Measurements from ENCODE around the gene FOSB. TPM values are rescaled to one million over a fixed set of nuclear protein-coding genes. Genes with fewer than 3 reads are reported as not detected.
A peak's percentile ranks its signal among the peaks of the same experiment; 100 is the strongest.

The FOSB gene
- total RNA-seq, 1 donor from 2014 or later = 0.26 TPM

DNA sequence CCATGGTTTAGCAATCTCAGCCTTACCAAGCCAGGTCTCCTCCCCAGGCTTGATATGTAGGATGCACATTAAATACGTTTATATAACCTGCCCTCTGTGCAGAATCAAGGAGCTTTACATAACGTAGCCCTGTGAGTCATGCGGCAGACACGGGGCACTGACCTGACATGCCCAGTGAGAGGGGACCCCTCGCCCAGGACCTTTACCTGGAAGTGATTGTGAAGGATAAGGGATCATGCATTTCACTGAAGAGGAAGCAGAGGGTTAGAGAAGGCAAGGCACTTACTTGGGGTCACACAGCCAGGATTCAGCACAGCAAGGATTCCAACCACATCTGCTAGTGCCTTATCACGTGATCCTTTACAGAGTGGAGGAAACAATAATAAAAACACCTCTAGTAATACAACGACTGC lies 18.9 kb upstream of the FOSB start:
- peaks cover 13% of the 10 kb centered on the region for H3K27me3 Mint-ChIP-seq (ENCODE audit: low read depth)
- peaks cover 45% of the 10 kb centered on the region for H3K4me1 Mint-ChIP-seq
- no peak for DNase-seq (ENCODE audit: low read depth, low spot score)
- no peak overlapping the region for H3K27ac Mint-ChIP-seq (ENCODE audit: unreplicated experiment)
- peak overlapping the region; percentile 83 for H3K4me3 Mint-ChIP-seq
- H3K9me3 Mint-ChIP-seq = no peaks in the 10 kb centered on the region
- H3K36me3 Mint-ChIP-seq (ENCODE audit: low read depth) = no peaks in the 10 kb centered on the region
- TF ChIP-seq, protein P1, sequence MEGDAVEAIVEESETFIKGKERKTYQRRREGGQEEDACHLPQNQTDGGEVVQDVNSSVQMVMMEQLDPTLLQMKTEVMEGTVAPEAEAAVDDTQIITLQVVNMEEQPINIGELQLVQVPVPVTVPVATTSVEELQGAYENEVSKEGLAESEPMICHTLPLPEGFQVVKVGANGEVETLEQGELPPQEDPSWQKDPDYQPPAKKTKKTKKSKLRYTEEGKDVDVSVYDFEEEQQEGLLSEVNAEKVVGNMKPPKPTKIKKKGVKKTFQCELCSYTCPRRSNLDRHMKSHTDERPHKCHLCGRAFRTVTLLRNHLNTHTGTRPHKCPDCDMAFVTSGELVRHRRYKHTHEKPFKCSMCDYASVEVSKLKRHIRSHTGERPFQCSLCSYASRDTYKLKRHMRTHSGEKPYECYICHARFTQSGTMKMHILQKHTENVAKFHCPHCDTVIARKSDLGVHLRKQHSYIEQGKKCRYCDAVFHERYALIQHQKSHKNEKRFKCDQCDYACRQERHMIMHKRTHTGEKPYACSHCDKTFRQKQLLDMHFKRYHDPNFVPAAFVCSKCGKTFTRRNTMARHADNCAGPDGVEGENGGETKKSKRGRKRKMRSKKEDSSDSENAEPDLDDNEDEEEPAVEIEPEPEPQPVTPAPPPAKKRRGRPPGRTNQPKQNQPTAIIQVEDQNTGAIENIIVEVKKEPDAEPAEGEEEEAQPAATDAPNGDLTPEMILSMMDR (conservative IDR thresholded peaks at IDR 0.05) = no peak

DNA sequence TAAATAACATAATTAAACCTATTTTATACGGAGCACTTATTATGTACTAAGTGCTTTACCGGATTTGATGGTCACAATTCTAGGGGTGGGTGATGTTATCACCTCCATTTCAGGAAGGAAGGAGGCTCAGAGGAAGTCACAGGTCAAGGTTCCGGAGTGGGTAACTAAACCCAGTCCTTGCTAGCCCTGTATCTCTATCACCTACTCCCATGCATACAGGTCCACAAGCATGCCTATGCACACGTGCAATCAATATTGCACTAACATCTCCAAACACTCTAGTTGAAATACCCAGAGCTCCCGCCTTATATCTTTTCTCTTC lies 17.8 kb upstream of the FOSB start:
- H3K27ac Mint-ChIP-seq (ENCODE audit: unreplicated experiment) = peak overlapping the region; percentile 99
- TF ChIP-seq, protein P1 (conservative IDR thresholded peaks at IDR 0.05) = no peak
- H3K27me3 Mint-ChIP-seq (ENCODE audit: low read depth) = peaks cover 13% of the 10 kb centered on the region
- no peaks in the 10 kb centered on the region for H3K9me3 Mint-ChIP-seq
- H3K4me1 Mint-ChIP-seq = peaks cover 37% of the 10 kb centered on the region
- H3K4me3 Mint-ChIP-seq = peak overlapping the region; percentile 92
- no peaks in the 10 kb centered on the region for H3K36me3 Mint-ChIP-seq (ENCODE audit: low read depth)
- DNase-seq (ENCODE audit: low read depth, low spot score) = no peak

DNA sequence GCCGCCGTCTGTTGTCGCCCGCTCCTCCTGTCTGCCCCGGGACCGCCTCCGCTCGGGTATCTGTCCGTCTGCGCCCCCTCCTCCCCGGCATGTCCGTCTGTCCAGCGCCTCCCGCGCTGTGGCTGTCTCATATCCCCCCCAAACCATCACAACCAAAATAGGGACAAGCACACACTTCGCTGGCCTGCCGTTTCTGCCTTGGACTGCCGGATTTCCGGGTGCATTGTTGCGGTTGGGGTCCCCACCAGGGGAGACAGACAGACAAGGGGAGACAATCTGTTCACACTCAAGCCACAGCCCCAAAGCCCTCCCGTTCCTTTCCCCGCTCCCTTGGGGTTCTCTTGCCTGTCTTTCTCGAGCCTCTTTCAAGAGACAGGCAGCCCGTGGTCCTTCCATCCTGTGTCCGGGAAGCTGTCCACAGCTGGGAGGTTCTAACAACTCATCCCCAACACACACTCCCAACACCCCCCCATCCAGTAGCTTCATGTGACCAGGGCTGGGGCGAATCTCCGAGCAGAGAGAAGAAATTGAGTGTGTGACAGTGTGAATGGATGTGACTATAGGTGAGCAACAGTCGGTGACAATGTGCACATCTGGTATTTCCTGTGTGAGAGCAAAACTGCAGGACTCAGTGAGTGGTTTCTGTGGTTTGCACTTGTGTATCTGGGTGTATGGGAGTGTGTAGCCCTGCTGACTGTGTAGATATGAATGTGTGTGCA lies 16.5 kb upstream of the FOSB start:
- no peak for DNase-seq (ENCODE audit: low read depth, low spot score)

DNA sequence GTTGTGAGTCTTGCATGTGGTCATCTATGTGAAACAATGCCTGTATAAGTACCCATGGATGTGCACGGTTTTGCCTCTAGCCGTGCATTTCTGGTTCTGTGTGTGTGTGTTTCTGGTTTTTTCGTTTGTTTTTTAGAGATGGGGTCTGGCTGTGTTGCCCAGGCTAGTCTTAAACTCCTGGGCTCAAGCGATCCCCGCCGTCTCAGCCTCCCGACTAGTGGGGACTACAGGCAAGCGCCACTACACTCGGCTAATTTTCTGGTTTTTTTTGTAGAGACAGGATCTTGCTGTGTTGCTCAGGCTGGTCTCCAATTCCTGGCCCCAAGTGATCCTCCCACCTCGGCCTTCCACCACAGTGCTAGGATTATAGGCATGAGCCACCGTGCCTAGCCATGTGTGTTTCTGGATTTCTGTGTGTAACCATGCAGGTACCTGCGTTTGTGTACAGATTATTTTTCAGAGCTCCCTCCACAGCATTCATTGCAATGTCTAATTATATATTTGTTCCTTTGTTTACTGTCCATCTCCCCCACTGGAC lies 15.9 kb upstream of the FOSB start:
- Mint-ChIP-seq H3K27me3 (ENCODE audit: low read depth) (peaks cover 13% of the 10 kb centered on the region), H3K27ac (ENCODE audit: unreplicated experiment) (no peak overlapping the region)

More for the DNA sequence above, 16.5 kb upstream of the FOSB start:
- no peaks in the 10 kb centered on the region for H3K36me3 Mint-ChIP-seq (ENCODE audit: low read depth)
- H3K4me1 Mint-ChIP-seq = peaks cover 39% of the 10 kb centered on the region
- H3K4me3 Mint-ChIP-seq = peak overlapping the region; percentile 84
- H3K27ac Mint-ChIP-seq (ENCODE audit: unreplicated experiment) = peak overlapping the region; percentile 97
- TF ChIP-seq, protein P1 (conservative IDR thresholded peaks at IDR 0.05) = no peak
- no peaks in the 10 kb centered on the region for H3K9me3 Mint-ChIP-seq
- peaks cover 13% of the 10 kb centered on the region for H3K27me3 Mint-ChIP-seq (ENCODE audit: low read depth)

DNA sequence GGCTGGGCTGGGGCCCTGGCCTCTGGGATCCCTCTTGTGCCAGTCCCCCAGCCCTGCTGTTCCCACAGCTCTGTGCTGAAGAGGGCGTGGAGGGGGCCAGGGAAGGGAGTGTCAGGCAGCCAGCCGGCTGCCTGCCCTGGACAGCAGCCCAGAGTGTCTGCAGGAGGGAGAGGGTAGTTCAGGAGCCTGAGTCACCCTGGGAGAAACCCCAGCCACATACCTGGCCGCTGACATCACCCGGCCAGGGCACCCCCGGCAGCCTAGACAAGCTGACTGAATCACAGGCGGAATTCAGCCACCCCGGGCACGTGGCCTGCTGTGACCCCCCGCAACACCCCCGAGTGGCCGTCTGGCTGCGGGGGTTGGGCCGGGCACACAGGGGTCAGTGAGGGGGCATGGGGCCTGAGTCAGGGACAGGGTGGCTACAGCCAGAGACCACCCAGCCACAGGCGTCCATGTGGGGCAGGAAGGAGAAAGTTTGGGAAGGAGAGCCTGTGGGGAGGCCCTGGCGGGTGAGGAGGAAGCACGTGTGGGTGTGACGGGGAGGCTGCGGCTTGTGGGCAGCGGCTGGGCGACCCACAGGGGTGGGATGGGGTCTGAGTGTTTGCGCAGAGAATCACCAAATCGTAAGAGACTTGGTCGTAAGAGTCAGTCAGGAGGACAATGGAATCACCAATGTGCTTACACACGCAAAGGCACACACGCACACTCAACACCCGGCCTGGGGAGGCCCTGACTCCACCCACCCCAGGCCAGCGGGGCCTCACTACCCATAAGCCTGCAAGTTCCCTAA lies 11.9 kb upstream of the FOSB start:
- Mint-ChIP-seq H3K4me3 (no peak overlapping the region), H3K9me3 (no peaks in the 10 kb centered on the region), H3K4me1 (peaks cover 20% of the 10 kb centered on the region), H3K27me3 (ENCODE audit: low read depth) (peaks cover 10% of the 10 kb centered on the region), H3K27ac (ENCODE audit: unreplicated experiment) (peak overlapping the region; percentile 81), H3K36me3 (ENCODE audit: low read depth) (no peaks in the 10 kb centered on the region)
- TF ChIP-seq, protein P1 (conservative IDR thresholded peaks at IDR 0.05) = no peak
- DNase-seq (ENCODE audit: low read depth, low spot score) = no peak

More for the DNA sequence above, 15.9 kb upstream of the FOSB start:
- Mint-ChIP-seq H3K36me3 (ENCODE audit: low read depth) (no peaks in the 10 kb centered on the region), H3K4me3 (peak overlapping the region; percentile 84), H3K4me1 (peaks cover 37% of the 10 kb centered on the region), H3K9me3 (no peaks in the 10 kb centered on the region)
- DNase-seq (ENCODE audit: low read depth, low spot score) = no peak
- TF ChIP-seq, protein P1 (conservative IDR thresholded peaks at IDR 0.05) = no peak

Data from neural crest cell (in vitro differentiated cells).